A204.1 (cell line): Measurements from ENCODE around the gene ATP2B2.

Experiments used
- FAIRE-seq: peaks from 2 replicates; lab custom pipeline; 2012; peaks lifted over from hg19 to GRCh38; lab: Jason Lieb, UNC

The ATP2B2 gene

DNA sequence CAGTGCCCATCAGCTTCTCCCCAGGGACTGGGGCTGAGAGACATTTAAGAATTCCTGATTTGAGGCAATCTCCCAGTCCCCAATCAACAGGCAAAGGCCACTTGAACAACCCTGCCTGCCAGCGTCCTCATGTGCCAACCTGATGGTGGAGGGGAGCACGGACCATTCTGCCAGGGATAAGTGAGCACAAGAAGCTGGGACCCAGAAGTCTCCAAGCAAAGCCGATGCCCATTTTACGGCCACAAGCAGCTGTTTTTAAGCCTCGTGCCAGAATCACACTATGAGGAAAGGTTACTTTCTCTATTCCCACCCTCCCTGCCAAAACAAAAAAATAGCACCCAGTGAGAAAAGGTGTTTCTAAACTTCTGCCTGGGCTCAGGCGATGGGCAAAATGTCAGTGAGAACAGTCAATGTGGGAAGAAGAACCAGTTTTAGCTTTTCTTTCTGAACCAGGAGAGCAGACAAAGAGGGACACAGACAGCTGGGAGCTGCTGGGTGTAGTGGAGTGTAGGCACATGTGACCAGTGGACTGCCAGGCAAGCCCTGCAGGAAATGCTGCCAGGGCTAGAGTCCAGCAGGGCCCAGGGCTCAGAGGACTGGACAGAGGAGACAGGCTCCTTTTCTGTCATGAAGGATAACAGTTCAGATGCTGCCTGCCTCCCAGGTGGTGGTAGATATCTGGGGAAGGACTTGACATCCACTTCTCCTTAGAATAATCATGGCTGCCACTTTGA lies 57.7 kb downstream of the ATP2B2 start:
- no peak for FAIRE-seq

DNA sequence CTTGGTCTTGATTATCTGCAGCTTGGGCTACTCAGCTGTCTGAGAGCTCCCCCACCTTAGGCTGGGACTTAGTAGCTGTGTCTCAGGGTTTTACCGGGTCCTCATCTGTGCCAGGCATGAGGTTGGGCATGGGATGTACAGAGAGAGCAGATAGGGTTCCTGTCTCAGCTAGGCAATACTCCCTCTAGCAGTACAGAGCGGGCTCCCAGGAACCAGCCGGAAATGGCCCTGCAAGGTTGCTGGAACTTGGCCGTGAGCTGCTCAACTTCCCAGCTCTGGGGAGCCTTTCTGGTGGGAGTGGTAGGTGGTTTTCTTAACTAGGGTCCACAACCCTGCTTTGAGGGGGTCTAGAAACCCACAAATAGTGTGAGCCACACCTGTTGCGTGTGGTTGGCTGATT lies 58.3 kb downstream of the ATP2B2 start:
- FAIRE-seq, result no peak

DNA sequence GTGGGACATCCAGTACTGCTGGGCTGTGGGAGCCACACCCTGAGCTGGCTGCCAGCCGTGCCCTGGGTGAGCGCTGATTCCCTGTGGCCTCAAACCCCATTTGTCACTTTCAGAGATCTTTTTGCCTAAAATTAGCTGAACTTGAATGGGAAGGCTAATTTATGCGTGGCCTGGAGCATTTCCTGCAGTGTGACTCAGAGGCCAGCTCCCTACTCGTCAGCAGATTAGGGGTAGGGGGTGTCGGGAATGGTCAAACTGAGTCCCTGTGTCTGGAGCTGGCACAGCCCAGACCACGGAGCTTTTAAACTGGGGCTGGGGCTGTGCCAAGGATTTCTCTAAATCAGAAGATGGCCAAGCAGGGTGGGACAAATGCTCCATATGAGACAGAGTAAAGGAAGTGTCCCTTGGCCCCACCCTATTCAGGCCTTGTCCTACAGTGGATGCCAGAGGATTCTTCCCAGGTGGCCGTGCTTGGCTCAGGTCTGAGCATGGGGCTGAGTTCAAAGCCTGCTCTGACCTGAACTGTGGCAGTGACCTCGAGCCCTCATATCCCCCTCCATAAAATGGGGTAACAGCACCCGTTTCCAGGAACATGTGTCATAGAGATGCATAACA lies 59.7 kb downstream of the ATP2B2 start:
- FAIRE-seq, result no peak

DNA sequence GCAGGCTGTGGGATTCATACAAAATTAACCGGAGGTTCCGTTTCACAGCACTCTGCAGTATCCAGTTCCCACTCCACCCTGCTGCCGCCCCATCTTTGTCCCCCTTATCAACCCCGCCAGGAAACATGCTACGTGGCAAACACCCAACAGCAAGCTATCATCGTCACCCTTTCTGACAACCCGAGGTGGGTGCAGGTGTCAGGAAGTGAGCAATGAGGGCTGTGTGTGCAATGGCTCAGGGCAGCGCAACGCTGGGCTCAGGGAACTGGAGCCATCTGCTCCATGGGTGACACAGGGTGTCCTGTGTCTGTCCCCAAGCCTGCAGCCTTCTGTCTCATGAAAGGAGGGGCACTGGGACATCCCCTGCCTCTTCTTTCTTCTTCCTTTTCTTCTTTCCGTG lies 60.9 kb downstream of the ATP2B2 start:
- FAIRE-seq, result no peak

DNA sequence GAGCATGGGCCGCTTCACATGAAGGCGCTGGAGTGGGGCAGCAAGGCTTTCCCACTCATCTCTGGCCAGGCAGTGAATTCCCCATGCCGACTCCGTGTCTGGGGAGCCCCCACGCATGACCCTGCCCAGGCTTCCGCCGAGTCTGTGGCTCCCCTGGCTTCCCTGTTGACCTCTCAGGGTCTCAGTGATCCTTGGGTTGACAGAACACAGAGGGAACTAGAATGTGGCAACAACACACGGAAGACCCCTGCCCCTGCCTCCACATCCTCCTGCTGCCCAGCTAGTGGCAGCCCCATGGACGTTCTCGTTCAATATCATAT lies 61.3 kb downstream of the ATP2B2 start:
- FAIRE-seq, result no peak

DNA sequence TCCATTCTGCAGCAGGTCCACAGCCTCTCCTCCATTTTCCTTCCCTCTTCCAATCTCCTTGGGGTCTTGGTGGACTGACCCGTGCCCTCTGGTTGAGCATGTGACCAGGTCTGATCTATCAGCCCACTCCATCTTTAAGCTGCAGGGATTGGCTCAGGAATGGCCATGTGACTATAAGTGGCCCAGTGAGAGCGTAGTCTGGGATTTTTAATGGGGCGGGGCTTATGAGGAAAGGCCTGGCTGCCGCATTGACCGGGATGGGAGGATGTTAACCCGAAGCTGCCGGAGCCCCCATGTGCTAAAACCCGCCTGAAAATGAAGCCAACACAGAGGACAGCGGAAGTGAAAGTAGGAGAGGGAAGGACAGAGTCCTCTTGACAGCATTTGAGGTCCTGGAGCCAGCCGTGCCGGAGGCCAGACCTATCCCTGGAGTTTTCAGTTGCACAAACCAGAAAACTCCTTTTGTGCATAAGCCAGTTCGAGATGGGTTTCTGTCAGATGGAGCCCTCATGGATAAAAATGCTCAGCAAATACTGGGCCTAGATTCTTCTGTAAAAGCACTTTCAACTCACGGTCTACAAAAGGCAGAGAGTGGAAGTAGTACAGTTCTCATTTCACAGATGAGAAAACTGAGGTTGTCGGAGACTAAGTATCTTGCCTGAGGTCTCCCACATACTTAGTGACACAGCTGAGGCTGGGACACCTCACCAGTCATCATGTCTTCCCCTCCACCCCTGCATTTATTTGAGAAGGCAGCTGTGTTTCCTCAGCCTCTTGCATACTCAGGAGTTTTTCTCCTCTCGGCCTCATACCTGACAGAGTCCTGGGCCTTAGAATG lies 61.9 kb downstream of the ATP2B2 start:
- FAIRE-seq, result no peak

DNA sequence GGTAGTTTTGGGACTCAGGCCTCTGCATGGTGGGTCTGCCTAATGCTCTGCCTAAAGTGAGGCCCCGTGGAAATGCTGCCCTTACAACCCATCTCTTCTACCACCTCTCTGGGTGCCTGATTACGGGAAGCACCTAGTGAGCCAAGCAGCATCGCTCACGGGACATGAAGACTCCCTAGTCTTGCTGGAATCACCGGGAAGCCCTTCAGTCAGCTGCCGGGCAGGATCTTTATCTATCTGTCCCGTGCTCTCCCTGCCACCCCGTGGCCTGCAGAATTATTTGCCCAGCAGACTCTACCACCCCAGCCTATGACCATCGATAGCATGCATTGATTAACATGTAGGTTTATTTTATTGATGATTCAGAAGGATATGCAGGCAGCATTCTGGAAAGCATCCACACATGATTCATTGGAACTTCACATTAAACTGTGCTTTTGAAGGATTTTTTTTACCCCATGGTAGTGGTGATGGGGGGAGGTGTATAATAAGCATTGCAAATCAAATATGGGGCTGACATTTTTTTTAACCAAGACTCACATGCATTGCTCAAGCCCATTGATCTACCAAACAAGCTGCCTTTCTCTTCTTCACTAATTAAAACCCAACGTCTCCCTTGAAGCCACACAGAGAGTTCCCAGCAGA lies 63.1 kb downstream of the ATP2B2 start:
- FAIRE-seq, result no peak

DNA sequence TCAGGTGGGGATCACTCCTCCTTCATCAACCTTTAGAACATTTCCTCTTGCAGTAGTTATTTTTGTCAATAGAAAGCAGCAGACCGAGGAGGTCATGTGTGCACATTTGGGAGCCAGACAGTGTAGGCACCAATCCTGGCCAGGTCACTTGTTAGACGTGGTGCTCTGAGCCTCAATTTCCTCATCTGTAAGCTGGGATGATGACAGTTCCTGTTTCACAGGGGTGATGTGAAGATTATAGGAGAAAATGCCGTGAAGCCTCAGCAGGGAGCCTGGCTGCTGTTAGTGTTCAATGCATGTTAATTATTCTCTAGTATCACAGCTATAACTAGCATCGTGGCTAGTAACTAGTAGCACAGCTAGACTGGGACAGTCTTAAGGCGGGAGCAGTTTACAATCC lies 64.7 kb downstream of the ATP2B2 start:
- no peak for FAIRE-seq

DNA sequence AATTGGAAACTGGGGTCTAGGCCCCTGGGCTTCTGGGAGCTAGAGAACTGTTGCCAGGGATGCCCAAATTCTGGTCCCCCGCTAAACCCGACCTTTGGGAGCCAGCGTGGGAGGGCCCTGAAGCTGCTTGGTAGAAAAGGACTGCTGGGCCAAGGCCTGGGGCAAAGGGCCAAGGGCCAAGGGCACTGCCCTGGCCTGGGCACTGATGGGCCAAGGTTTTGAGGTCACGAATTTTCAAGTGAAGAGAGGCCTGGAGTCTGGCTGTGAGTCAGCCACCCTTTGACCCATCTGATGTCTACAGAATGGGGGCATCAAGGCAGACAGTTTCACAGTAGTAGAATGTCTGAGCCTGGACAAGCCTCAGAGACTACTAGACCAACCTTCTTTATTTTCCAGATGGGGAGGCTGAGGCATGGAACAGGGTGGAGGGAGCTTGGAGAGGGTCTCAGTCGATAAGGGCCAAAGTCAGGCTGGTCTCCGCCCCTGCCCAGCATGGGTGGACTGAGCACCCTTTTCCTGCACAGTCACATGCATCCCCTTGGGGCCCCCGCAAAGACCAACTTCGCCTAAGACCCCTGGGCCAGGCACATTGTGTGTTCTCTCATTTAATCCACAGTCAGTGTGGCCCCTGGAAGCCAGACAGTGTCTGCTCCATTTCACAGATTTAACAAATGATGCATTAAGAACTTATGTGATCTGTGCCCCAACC lies 66.3 kb downstream of the ATP2B2 start:
- no peak for FAIRE-seq

DNA sequence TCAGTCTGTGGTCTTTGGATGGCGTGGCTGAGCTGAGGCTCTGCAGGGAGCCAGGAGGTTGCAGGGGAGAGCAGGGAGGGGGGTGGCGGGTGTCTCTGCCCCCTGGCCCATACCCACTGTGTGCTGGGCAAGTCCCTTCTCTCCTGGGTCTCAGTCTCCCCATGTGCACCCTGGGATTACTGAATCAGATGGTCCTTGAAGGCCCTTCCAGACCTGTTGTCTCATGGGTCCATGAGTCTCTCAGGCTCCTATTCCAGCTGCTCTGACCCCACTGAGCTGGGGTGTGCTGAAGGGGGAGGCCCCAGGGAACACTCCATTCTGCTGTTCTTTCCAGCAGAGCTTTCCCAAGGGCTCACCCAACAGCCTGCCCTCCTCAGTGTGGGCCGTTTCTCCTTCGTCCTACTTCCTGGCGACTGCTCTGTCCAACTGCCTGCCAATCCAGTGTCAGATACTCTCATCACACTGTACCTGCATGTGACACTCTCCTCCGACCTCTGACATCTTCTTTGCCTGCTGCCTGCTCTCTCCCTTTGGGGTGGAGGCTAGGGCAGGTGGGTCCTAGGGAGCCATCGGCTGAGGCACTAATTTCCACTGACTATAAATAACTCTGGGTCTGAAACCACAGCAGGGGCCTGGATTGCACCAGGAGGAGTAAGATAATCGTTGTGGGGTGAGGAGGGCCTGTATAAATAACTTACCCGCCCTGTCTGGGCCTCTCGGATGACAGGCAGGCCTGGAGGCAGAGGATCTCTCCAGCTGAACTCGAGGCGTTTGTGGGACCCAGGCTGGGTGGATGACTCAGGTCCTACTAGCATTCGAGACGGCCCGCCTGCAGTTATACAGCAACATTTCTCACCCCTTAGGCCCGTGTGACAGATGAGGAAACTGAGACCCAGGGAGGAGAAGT lies 67.1 kb downstream of the ATP2B2 start:
- FAIRE-seq, result no peak

DNA sequence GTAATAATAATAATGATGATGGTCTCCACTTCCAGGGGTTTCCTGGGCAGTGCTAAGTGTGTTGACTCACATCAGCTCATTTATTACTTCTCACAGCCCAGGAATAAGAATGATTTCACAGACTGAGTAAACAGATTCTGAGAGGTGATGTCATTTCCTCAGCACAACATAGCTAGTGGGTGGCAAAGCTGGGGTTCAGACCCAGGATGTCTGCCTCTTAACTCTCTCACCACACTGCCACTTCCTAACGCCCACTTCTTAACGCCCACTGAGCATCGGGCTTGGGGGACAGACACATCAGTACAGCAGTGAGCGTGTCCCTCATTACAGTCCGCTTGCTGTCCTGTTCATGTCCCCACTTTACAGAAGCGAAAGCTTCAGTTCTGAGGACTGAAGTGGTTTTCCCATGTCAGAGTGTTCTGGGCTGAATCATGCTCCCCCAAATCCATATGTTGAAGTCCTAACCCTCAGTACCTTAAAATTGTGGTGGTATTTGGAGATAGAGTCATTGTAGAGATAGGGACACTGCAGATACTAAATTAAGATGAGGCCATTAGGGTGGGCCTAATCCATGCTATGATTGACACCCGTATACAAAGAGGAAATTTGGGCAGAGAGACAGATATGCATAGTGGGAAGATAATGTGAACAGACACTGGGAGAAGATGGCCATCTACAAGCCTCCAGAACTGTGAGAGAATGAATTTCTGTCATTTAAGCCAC lies 68.0 kb downstream of the ATP2B2 start:
- no peak for FAIRE-seq

DNA sequence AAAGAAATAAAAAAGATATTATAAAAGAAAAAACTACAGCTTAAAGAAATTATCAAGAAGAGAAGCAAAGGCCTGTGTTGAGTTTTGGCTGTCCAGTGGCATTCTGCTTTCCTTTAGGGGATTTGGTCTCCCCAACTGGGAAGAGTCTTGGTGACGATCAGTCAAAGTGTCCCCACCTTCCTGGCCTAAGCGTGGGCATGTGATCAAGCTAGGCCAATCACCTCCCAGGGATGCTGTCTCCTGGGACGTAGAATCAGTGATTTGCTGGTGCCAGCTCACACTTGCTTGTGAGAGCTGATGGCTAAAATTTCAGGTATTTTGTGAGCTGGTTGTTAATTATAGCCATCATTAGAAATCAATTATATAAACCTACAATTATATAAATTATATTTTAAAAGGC lies 69.5 kb downstream of the ATP2B2 start:
- no peak for FAIRE-seq

DNA sequence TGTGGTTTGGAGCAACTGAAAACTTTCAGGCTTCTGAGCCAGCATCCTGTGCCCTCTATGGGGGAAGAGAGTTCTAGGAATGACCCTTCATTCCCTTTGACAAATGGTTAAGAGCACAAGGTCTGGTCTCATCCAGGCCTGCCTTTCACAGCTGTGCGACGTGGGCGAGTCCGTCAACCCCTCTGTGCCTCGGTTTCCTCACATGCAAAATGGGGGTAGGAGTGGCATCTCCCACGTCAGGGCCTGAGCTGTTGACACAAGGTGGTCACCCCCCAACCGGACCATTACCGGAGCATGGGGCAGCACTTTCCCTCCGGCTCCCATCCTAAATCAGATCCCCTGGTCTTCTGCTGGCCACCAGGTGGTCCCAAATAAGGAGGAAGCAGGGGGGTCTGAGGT lies 70.4 kb downstream of the ATP2B2 start:
- FAIRE-seq, result no peak

DNA sequence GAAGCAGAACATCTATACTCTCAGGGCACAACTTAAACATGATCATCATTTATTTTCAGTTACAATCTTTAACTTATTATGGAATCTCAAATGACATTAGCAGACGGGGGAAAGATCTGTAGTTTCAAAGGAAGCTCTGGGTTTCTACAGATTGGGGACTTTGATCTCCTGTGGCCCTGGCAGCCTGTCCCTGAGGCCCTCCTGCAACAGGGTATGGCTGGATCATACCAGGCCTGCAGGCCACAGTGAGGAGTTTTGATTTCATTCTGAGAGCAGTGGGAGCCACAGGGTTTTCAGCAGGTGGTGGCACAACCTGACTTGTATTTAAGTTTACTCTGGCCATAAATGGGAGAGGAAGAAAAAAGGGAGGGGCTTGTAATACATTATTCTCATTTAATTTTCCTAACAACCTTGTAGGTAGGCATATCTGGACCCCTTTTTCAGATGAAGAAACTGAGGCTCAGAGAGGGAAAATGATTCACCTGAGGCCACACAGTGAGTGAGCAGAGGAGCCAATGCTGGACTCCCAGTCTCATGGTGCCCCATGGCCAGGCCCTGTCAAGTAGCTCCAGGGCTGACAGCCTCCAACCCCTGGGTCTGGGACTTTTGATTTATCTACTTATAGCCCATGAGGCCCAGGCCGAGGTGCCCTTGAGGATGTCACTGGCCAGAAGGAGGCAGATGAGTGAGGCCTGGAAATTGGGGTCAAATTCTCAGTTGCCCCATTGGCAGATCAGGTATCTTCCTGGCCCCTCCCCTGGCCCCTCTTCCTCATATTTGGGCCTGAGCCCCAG lies 71.0 kb downstream of the ATP2B2 start:
- no peak for FAIRE-seq

DNA sequence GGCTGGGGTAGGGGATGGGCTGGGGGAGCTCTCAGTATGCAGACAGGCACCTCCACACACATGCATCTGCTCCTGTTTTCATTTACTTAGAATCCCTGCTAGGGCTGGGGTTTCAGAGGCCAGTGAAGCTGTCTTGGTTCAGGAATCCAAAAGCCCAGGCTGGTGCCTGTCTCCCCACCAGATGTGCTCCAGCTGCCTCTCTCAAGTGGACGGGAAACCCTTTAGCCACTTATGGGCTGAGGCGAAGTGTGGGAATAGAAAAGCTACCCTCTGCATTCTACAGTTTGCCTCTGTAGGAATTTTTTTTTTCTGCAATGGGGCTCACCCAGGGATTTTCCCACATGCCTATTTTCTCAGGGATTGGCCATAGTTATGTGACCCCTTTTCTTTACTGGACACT lies 72.5 kb downstream of the ATP2B2 start:
- FAIRE-seq, result no peak

DNA sequence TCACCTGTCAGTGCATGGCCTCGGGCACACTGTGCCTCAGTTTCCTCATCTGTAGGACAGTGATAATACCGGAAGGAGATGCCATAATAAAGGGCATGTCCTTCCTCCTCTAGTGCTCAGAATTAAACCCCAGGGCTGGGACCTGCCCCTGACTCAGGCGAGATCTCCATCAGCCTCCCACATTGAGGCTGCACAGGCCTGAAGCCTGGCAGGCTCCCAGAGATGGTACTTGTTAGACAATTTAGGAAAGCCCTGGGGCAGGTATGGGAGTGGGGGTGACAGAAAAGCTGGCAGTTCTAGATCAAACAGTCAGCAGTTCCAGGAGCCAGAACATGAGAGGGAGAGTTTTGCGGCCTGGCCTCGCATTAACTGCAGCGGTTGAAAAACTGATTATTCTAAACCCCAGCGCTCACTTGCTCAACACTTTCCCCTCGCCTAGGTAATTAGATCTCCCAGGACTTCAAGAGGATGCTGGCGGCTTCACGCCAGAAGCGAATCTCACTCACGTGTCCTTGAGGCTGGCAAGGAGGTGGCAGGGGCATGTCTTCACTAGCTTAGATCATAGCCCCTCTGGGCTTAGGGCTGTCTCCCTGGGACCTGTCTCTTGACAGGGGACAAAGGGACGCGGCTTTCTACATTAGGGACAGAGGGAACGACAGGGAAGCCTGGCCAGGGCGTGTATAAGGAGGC lies 73.1 kb downstream of the ATP2B2 start:
- FAIRE-seq, result no peak

DNA sequence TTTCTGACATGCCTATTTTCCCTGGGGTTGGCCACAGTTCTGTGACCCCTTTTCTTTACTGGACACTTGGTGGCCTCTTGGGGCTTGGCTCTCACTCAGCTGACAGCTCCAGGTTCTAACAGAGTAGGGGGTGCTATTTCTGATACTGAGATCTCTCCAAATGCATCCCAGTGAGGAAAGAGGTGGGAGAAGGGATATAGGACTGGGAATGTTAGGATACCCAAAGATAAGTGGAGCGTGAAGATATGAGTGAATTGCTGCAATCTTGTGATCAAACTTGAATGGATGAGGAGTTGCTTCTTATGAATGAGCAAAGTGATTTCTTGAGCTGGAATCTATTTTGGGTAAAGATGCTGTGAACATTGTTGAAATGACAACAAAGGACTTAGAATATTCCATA lies 74.6 kb downstream of the ATP2B2 start:
- FAIRE-seq, result no peak

DNA sequence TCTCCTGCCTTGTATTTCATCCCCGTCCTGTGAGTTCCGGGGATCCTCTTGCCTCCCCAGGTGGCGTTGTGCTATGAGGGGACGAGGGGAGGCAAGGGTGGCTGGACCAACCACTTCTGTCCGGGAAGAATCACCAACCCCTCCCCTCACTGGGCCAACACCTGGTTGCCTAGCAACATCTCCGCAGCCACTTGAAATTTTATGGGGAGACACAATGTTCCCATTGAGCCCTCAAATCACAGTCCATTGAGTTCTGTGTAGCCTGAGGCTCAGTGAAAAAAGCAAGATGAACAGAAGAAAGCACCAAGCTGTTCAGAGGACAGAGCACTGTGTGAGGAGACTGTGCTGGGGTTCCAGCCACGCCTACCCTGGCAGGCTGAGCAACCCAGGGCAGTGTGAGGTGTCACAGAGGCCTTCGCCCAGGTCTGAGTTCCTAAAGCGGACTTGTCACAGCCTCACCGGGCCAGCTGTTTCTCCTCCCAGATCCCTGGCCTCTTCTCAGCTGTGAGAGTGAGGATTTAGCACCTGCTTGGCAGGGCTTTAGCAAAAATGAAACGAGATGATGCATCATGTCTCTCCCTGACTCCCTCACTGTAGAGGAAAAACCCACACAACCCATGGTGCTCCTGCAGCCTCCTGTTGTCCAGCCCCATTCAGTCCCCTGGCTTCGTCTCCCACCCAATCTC lies 76.8 kb downstream of the ATP2B2 start:
- no peak for FAIRE-seq
